Measurements from ENCODE around the gene AMPD2. TPM values are rescaled to one million over a fixed set of nuclear protein-coding genes. Genes with fewer than 3 reads are reported as not detected.
"Not testable (repeated sequence)": the region's sequence is repeated elsewhere in the genome, so short reads cannot be mapped to it uniquely, and the experiment has no call there.

AMPD2 gene
- total and polyA plus RNA-seq, 9 of the 15 experiments (the other 6 are each of a cell fraction or from before 2014, with no cell fraction given): 2.0 to 77.7 (median 28.2) TPM

DNA sequence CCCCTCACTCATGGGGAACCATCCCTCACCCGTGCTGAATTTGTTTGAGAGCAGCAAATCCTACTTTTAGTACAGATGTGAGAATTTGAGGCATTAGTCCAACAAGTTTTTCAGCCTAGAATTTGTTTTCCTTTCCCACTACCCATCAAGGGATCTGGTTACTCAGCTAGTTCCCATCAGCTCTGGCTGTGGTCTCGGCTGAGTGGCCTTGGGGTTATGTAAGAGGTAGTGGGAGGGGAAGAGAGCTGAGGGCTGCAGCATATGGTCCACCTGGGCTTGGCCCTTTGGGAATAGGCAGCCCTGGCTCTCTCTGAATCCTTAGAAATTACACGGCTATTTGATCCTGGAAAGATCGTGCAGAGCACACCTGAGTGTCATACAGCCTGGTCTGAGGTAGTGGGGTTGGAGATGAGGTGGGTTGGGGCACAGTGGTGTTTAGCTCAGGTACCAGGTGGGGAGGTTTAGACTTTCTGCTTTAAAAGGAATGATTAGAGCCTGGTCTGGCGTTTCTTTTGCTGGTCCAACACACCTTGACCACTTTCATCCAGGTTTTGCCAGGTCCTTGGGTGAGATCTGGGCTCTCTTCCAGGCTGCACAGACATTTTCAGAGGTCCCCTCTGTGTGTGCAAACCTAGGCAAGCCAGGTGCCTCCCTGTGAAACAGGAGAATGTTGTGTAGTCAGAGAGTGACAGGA lies 40.5 kb downstream of the AMPD2 start (continued):
- TF ChIP-seq, protein P1, sequence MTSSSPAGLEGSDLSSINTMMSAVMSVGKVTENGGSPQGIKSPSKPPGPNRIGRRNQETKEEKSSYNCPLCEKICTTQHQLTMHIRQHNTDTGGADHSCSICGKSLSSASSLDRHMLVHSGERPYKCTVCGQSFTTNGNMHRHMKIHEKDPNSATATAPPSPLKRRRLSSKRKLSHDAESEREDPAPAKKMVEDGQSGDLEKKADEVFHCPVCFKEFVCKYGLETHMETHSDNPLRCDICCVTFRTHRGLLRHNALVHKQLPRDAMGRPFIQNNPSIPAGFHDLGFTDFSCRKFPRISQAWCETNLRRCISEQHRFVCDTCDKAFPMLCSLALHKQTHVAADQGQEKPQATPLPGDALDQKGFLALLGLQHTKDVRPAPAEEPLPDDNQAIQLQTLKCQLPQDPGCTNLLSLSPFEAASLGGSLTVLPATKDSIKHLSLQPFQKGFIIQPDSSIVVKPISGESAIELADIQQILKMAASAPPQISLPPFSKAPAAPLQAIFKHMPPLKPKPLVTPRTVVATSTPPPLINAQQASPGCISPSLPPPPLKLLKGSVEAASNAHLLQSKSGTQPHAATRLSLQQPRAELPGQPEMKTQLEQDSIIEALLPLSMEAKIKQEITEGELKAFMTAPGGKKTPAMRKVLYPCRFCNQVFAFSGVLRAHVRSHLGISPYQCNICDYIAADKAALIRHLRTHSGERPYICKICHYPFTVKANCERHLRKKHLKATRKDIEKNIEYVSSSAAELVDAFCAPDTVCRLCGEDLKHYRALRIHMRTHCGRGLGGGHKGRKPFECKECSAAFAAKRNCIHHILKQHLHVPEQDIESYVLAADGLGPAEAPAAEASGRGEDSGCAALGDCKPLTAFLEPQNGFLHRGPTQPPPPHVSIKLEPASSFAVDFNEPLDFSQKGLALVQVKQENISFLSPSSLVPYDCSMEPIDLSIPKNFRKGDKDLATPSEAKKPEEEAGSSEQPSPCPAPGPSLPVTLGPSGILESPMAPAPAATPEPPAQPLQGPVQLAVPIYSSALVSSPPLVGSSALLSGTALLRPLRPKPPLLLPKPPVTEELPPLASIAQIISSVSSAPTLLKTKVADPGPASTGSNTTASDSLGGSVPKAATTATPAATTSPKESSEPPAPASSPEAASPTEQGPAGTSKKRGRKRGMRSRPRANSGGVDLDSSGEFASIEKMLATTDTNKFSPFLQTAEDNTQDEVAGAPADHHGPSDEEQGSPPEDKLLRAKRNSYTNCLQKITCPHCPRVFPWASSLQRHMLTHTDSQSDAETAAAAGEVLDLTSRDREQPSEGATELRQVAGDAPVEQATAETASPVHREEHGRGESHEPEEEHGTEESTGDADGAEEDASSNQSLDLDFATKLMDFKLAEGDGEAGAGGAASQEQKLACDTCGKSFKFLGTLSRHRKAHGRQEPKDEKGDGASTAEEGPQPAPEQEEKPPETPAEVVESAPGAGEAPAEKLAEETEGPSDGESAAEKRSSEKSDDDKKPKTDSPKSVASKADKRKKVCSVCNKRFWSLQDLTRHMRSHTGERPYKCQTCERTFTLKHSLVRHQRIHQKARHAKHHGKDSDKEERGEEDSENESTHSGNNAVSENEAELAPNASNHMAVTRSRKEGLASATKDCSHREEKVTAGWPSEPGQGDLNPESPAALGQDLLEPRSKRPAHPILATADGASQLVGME (CRISPR knock-in tag; IDR thresholded peaks at IDR 0.05): no peak

DNA sequence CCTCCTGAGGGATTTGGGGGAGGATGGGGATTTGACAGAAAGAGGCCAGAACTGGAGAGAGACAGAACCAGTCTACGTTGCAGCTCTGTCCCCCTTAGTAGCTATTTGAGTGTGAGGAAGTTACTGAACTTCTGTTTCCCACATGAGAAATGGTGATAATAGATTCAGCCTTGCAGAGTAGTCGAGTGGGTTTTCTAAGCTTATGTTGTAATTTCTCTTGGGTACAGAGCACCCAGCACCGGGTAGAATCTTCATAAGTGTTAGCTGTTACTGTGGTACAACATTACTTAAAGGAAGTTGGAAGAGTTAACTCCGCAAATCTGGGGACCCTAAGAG lies 41.0 kb downstream of the AMPD2 start:
- BruUV-seq (replicated peaks); ATAC-seq; H3K27ac ChIP-seq (ENCODE audit: extremely low read depth, low read depth, low read length); H3K27me3 ChIP-seq (ENCODE audit: control insufficient read depth in 2 of 2, insufficient read depth in 2 of 2, low read length in 2 of 2); H3K4me3 ChIP-seq; H3K9me3 ChIP-seq (replicated peaks; ENCODE audit: control insufficient read depth, insufficient read depth, low read depth, low read length); H2AFZ ChIP-seq (ENCODE audit: low read depth, low read length); H3K9me1 ChIP-seq (ENCODE audit: control insufficient read depth, insufficient read depth, low read length); H3K4me2 ChIP-seq (ENCODE audit: insufficient read depth, low read length); CTCF ChIA-PET (ENCODE audit: low intra/inter-chr PET ratio); H3K9ac ChIP-seq (ENCODE audit: insufficient read depth in 1 of 2, low read depth in 2 of 2, low read length in 2 of 2); H4K20me1 ChIP-seq (replicated peaks; ENCODE audit: control insufficient read depth, insufficient read depth, low read length); H3K79me2 ChIP-seq (ENCODE audit: control insufficient read depth, insufficient read depth, low read length); intact Hi-C loops (cut with micrococcal nuclease); in situ Hi-C loops (cut with MboI); DNase-seq (ENCODE audit: extremely low read depth in 1 of 4, low spot score in 3 of 4); FAIRE-seq: not testable (repeated sequence)
- 32% methylated on average over 4 of the region's 4 CpGs for WGBS (ENCODE audit: insufficient coverage, low coverage, missing lambda C conversion rate)
- Histone ChIP-seq H3K4me1 (replicated peaks in 1 of 2; ENCODE audit: control insufficient read depth in 2 of 2, insufficient read depth in 2 of 2, low read length in 2 of 2) (peaks cover 0 to 17% of the 10 kb centered on the region in 2 experiments; a peak in 4 of 5 replicates), H3K36me3 (ENCODE audit: control insufficient read depth, insufficient read depth, low read length) (peaks cover 14% of the 10 kb centered on the region; the same call in 2 of the 3 replicates)
- POLR2A ChIA-PET: interaction anchor here (2.7 kb wide), 1 partner anchor 10 kb away, joined by 10 read pairs; no protein-coding TSS in a partner anchor
